Adrenal gland (tissue), 12 donors: ENCODE measurements around the gene GMEB2. TPM values are rescaled to one million over a fixed set of nuclear protein-coding genes. Genes with fewer than 3 reads are reported as not detected.
"Not testable (repeated sequence)": the region's sequence is repeated elsewhere in the genome, so short reads cannot be mapped to it uniquely, and the experiment has no call there.

Experiments
- DNase-seq, 7 donors: peaks; one replicate each; pipeline ENCODE4 v3.0.0-alpha.2; 2019 to 2020
- H3K27ac ChIP-seq, 5 donors: fragments of 200-600 bp; sonication (generic) in 4 of 5; 1 replicate in 3 of 5; 2 replicates in 2 of 5; pipeline versions ENCODE4 v1.5.1 to v1.8.0; 2016 to 2020; ENCODE audit warnings: mild to moderate bottlenecking in 1 of 5
- H3K27me3 ChIP-seq: fragments of 200-600 bp; 2 replicates; pipeline ENCODE4 v1.8.0; 2021
- H3K36me3 ChIP-seq, 2 donors: fragments of 200-600 bp; replicated peaks in 1 of 2; 1 replicate in 1 of 2; 2 replicates in 1 of 2; pipeline versions ENCODE4 v1.5.1 to v1.8.0; 2018 to 2022
- H3K4me1 ChIP-seq, 2 donors: fragments of 200-600 bp; replicated peaks in 1 of 2; 1 replicate in 1 of 2; 2 replicates in 1 of 2; pipeline versions ENCODE4 v1.5.1 to v1.8.0; 2018 to 2021
- H3K4me3 ChIP-seq, 4 donors: fragments of 200-600 bp; sonication (generic) in 3 of 4; one replicate each; pipeline ENCODE4 v1.5.1; 2016 to 2018
- H3K9me3 ChIP-seq, 3 donors: fragments of 200-600 bp; sonication (generic) in 1 of 3; replicated peaks in 1 of 3; 1 replicate in 2 of 3; 2 replicates in 1 of 3; pipeline versions ENCODE4 v1.5.1 to v1.8.0; 2016 to 2021
- POLR2A ChIP-seq, 2 donors: fragments of 450-650 bp; IDR thresholded peaks; one replicate each; pipeline ENCODE4 v1.6.1; 2017; ENCODE audit warnings: antibody characterized with exemption in 2 of 2, mild to moderate bottlenecking in 2 of 2, moderate library complexity in 1 of 2
- WGBS, 4 donors: extraction: QIAGEN DNeasy Blood & Tissue Kit in 2 of 4; methylation state at CpG; one replicate each; pipeline versions ENCODE4 v1.1.5 to v1.1.7; 2013 to 2017; 5-methylcytosine and 5-hydroxymethylcytosine counted together
- intact Hi-C, 2 donors: fragments of 100-400 bp; cut with DNase I; formaldehyde crosslinking; loops; one replicate each; pipeline versions ENCODE4 v1.14.1 to v1.15.0; 2022 to 2023
- polyA plus RNA-seq, 3 donors: library from polyadenylated mRNA; stranded (reverse); fragments of 200-250 nt in 2 of 3; fragments of 350-450 nt in 1 of 3; fragmentation: Illumina TruSeq in 1 of 3; extraction: RNeasy Lipid Tissue Mini Kit (QIAGEN cat#74804) in 1 of 3; gene quantifications; one replicate each; pipeline ENCODE4 v1.2.3, GENCODE V29; 2013 to 2014
- total RNA-seq, 9 donors: library from RNA; depleted of rRNA in 4 of 9; stranded (reverse); fragments of >200 nt in 4 of 9; fragments of 120-200 nt in 1 of 9; fragmentation: NEBNext Ultra II Directional in 1 of 9; extraction: Animal tissue kit (Norgen Biotek cat#: 25700) in 1 of 9; gene quantifications; one replicate each; pipeline versions ENCODE4 v1.1.0 to v1.2.4, GENCODE V29; 2013 to 2023
- TF ChIP-seq, protein P1 (sequence below), 6 experiments: fragments of 450-650 bp in 4 of 6; fragments of 200-600 bp in 2 of 6; sonication (generic) in 1 of 6; IDR thresholded peaks; 1 replicate in 5 of 6; 2 replicates in 1 of 6; pipeline versions ENCODE4 v1.5.1 to v1.8.0; 2016 to 2021; ENCODE audit warnings: antibody characterized with exemption in 6 of 6, mild to moderate bottlenecking in 2 of 6, moderate library complexity in 1 of 6
- donor health status: healthy with polysubstance abuse.
- donor health status: Bipolar disorder and iron deficiency.
- donor health status: DM: yes; HTN: yes; CAD: no.
- donor health status: DM: no; HTN: no; CAD: no.
- donor health status: DM: no; HTN: no; CAD: no.
- donor health status: DM: yes; HTN: yes; CAD: no.

Gene GMEB2
- total and polyA plus RNA-seq, 12 donors: 4.2 to 18.2 (median 12.5) TPM

DNA sequence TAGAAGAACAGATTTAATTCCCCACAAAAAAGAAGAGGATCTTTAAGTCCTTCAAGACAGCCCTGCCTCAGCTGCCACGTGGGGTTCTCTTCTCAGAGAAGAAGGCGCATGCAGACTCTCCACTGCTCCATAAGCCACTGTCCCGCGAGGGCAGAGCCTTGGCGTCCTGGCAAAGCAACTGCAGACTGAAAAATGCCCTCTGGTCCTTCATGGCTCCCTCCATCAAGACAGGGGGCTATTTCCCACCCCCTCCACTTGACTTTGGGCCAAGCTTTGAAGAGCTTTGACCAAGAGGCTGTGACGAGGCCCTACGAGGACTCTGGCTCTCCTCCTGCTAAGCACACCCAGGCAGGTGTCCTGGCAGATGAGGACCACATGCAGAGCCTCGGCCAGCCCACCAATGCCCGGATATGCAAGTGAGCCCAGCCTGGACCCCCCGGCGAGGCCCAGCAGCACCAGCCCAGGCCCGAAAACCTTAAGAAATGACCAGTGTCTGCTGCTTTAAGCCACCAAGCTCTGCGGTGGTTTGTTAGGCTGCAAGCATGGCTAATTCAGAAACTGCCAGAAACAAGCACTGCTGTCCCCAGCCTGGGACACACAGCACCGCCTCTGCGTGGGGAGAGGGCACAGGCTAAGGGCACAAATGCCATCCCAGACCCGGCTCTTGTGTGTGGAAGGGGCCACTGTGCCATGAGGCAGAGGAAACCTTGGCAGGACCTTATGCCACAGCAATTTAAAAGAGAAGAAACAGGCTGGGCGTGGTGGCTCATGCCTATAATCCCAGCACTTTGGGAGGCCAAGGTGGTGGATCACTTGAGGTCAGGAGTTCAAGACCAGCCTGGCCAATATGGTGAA, 16.1 kb downstream of the GMEB2 start:
- Histone ChIP-seq H3K9me3 (no peaks in the 10 kb centered on the region), H3K4me3 (no peak overlapping the region), H3K27me3 (no peaks in the 10 kb centered on the region), H3K36me3 (no peaks in the 10 kb centered on the region), H3K27ac (no peak overlapping the region), H3K4me1 (peaks cover 8 to 16% of the 10 kb centered on the region in 2 donors)
- no peak for DNase-seq
- intact Hi-C loops: loop anchor here in 1 of 2 donors (10.0 kb wide), 1 partner anchor 364 kb away; the partner anchor contains the start of gene SAMD10
- no peak for TF ChIP-seq POLR2A (IDR thresholded peaks at IDR 0.05)
- TF ChIP-seq, protein P1, sequence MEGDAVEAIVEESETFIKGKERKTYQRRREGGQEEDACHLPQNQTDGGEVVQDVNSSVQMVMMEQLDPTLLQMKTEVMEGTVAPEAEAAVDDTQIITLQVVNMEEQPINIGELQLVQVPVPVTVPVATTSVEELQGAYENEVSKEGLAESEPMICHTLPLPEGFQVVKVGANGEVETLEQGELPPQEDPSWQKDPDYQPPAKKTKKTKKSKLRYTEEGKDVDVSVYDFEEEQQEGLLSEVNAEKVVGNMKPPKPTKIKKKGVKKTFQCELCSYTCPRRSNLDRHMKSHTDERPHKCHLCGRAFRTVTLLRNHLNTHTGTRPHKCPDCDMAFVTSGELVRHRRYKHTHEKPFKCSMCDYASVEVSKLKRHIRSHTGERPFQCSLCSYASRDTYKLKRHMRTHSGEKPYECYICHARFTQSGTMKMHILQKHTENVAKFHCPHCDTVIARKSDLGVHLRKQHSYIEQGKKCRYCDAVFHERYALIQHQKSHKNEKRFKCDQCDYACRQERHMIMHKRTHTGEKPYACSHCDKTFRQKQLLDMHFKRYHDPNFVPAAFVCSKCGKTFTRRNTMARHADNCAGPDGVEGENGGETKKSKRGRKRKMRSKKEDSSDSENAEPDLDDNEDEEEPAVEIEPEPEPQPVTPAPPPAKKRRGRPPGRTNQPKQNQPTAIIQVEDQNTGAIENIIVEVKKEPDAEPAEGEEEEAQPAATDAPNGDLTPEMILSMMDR (IDR thresholded peaks at IDR 0.05): no peak
- WGBS, 4 donors: 89 to 95% (median 93%) methylated on average over 12 to 17 of the region's 17 CpGs

DNA sequence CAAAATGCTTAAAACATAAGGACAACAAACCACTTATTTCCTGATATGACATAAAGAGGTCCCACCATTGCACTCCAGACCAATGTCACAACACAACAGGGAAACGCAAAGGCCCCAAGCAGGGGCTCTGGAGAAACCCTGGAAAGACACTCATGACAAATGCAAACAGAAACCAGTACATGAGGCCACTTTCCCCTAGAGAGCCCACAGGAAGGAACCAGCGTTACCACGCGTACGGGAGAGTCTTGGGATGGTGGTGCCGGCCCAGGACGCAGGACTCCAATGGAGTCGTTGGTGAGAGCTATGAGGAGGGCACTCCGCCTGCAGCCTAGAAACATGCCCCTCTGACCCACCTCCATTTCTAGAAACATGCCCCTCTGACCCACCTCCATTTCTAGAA, 20.2 kb downstream of the GMEB2 start:
- intact Hi-C loops: no loop called here
- H3K4me1 ChIP-seq: no peaks in the 10 kb centered on the region

DNA sequence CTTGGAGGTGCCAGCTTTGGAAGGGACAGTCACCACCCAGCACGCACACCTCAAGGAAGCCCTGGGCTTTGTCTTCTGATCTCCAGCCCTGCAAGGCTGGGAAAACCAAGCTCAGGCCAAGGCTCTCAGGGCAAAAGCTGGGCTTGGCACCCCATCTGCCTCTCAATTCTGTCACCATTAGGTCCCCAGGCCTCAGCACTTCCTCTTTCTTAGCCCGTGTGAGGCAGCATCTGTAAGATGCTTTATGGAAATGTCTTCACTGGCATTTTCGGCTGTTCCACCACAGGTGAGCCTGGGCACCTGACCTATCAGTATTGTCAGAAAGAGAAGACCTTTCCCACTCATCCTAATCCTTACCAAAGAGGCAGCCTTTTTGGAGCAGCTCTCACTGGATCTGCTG, 24.6 kb downstream of the GMEB2 start:
- Histone ChIP-seq H3K36me3 (peaks cover 0 to 40% of the 10 kb centered on the region in 2 donors), H3K9me3 (no peaks in the 10 kb centered on the region), H3K4me3 (no peak overlapping the region), H3K27ac (no peak overlapping the region), H3K27me3 (no peaks in the 10 kb centered on the region), H3K4me1 (no peaks in the 10 kb centered on the region)
- DNase-seq: no peak
- WGBS, 4 donors: 88 to 93% (median 89%) methylated on average over 3 of the region's 3 CpGs
- TF ChIP-seq, protein P1 (IDR thresholded peaks at IDR 0.05): no peak
- no peak for TF ChIP-seq POLR2A (IDR thresholded peaks at IDR 0.05)
- intact Hi-C loops: no loop called here

More for the DNA sequence above, 20.2 kb downstream of the GMEB2 start:
- H3K27ac ChIP-seq: no peak overlapping the region
- WGBS, 4 donors: 85 to 94% (median 89%) methylated on average over 9 of the region's 9 CpGs
- no peak overlapping the region for H3K4me3 ChIP-seq
- DNase-seq: no peak
- H3K27me3 ChIP-seq: no peaks in the 10 kb centered on the region
- TF ChIP-seq POLR2A (IDR thresholded peaks at IDR 0.05): no peak
- TF ChIP-seq, protein P1 (IDR thresholded peaks at IDR 0.05): no peak
- H3K36me3 ChIP-seq: peaks cover 0 to 9% of the 10 kb centered on the region in 2 donors
- H3K9me3 ChIP-seq: no peaks in the 10 kb centered on the region

DNA sequence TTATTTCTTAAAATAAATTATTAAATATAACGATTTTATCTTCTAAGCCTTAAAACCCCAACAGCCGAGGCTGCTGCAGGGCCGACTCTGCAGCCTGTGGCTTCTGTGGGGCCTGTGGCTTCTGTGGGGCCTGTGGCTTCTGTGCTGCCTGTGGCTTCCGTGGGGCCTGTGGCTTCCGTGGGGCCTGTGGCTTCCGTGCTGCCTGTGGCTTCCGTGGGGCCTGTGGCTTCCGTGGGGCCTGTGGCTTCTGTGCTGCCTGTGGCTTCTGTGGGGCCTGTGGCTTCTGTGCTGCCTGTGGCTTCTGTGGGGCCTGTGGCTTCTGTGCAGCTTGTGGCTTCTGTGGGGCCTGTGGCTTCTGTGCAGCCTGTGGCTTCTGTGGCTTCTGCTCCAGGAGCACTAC, 25.2 kb downstream of the GMEB2 start:
- H3K27ac ChIP-seq, H3K27me3 ChIP-seq, DNase-seq, H3K9me3 ChIP-seq, intact Hi-C loops, H3K4me1 ChIP-seq, H3K4me3 ChIP-seq: not testable (repeated sequence)
- 75 to 80% (median 76%) methylated on average over 6 to 8 of the region's 8 CpGs for WGBS, 4 donors
- peaks cover 0 to 40% of the 10 kb centered on the region in 2 donors for H3K36me3 ChIP-seq
